ENCODE results near the gene ROM1. TPM values are rescaled to one million over a fixed set of nuclear protein-coding genes. Genes with fewer than 3 reads are reported as not detected.
A peak's percentile ranks its signal among the peaks of the same experiment; 100 is the strongest.

Gene ROM1
- total RNA-seq, 1 experiment from 2014 or later, result 0.94 TPM

DNA sequence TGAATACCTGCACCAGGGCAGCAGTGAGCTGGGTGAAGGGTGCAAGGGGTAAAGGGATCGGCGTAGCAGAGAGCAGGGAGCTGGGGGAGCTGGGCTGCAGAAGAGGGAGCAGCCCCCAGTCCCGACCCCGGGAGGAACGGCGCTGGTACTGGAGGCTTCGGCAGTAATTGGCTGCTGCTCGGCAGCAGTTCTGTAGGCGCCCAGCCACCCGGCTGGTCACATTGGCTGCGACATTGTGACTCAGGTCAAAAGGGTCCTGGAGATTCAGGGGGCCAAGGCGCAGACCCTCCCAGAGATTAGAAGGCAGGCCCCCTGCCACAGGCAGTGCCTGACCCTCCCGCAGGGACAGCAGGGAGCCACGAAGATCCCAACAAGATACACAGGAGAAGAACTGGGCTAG is 37.2 kb upstream of the ROM1 start:
- H3K27me3 Mint-ChIP-seq (ENCODE audit: low read depth), result no peaks in the 10 kb centered on the region
- no peaks in the 10 kb centered on the region for H3K9me3 Mint-ChIP-seq
- H3K36me3 Mint-ChIP-seq, result peaks cover 51% of the 10 kb centered on the region
- POLR2A ChIA-PET, result interaction anchor here (3.2 kb wide), 1 partner anchor 16 kb away, joined by 44 read pairs; the partner anchor contains the start of gene TUT1
- peaks cover 33% of the 10 kb centered on the region for H3K4me1 Mint-ChIP-seq
- ATAC-seq, result no peak
- DNase-seq (ENCODE audit: low spot score), result no peak
- TF ChIP-seq ZBTB43 (CRISPR knock-in tag; IDR thresholded peaks at IDR 0.05), result no peak
- TF ChIP-seq ZNF121 (CRISPR knock-in tag; IDR thresholded peaks at IDR 0.05), result no peak
- TF ChIP-seq, protein P1, sequence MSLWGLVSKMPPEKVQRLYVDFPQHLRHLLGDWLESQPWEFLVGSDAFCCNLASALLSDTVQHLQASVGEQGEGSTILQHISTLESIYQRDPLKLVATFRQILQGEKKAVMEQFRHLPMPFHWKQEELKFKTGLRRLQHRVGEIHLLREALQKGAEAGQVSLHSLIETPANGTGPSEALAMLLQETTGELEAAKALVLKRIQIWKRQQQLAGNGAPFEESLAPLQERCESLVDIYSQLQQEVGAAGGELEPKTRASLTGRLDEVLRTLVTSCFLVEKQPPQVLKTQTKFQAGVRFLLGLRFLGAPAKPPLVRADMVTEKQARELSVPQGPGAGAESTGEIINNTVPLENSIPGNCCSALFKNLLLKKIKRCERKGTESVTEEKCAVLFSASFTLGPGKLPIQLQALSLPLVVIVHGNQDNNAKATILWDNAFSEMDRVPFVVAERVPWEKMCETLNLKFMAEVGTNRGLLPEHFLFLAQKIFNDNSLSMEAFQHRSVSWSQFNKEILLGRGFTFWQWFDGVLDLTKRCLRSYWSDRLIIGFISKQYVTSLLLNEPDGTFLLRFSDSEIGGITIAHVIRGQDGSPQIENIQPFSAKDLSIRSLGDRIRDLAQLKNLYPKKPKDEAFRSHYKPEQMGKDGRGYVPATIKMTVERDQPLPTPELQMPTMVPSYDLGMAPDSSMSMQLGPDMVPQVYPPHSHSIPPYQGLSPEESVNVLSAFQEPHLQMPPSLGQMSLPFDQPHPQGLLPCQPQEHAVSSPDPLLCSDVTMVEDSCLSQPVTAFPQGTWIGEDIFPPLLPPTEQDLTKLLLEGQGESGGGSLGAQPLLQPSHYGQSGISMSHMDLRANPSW (CRISPR knock-in tag; conservative IDR thresholded peaks at IDR 0.05; ENCODE audit: low read depth), result no peak
- no peak for TF ChIP-seq RELA (CRISPR knock-in tag; IDR thresholded peaks at IDR 0.05; ENCODE audit: borderline replicate concordance)
- no peak for TF ChIP-seq ZNF232 (CRISPR knock-in tag; IDR thresholded peaks at IDR 0.05)
- TF ChIP-seq TEAD4 (CRISPR knock-in tag; IDR thresholded peaks at IDR 0.05), result no peak
- TF ChIP-seq NFATC4 (CRISPR knock-in tag; IDR thresholded peaks at IDR 0.05), result no peak
- TF ChIP-seq ZNF263 (CRISPR knock-in tag; IDR thresholded peaks at IDR 0.05; ENCODE audit: low read depth), result no peak
- no peak for TF ChIP-seq TP53 (CRISPR knock-in tag; IDR thresholded peaks at IDR 0.05)
- H3K4me3 Mint-ChIP-seq, result peak overlapping the region; percentile 99
- H3K27ac Mint-ChIP-seq, result peak overlapping the region; percentile 82; the same call in 1 of the 2 replicates
- CTCF ChIA-PET, result interaction anchor here (1.1 to 1.5 kb wide), 3 partner anchors 16 to 36 kb away, joined by 4 to 7 read pairs (median 6); partner anchors contain the start of gene TUT1

DNA sequence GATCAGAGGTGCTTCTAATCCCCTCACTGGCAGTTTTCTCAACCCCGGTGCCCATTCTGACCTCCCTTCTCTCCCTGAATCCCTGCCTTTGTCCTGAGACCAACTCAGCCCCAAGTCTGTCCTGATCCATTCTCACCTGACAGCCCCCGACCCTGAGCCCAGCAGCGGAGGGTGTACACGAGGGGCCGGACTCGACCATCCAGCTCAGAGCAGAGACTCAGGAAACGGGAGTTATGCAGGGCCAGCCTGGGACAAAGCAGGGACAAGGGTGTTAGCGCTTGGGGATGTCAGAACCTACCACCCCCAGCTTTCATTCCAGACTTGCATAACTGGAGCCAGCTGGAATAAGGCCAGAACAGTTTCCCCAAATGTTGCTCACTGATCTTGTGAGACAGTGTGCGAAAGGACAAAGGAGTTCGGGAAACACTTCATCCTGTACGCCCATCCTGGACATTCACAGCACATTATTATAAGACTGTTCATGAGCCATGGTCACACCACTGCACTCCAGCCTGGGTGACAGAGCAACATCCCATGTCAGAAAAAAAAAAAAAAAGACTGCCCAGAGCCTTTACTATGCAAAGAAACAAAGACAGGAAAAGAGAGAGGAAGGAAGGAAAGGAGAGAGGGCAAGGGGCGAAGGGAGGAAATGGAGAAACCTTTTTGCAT is 35.9 kb upstream of the ROM1 start:
- H3K9me3 Mint-ChIP-seq, result no peaks in the 10 kb centered on the region
- CTCF ChIA-PET, result no interaction called here
- H3K27me3 Mint-ChIP-seq (ENCODE audit: low read depth), result no peaks in the 10 kb centered on the region
- no peak overlapping the region for H3K4me3 Mint-ChIP-seq
- peaks cover 19% of the 10 kb centered on the region for H3K4me1 Mint-ChIP-seq
- POLR2A ChIA-PET, result no interaction called here
- peaks cover 47% of the 10 kb centered on the region for H3K36me3 Mint-ChIP-seq
- H3K27ac Mint-ChIP-seq, result no peak overlapping the region; the same call in 1 of the 2 replicates
- DNase-seq (ENCODE audit: low spot score) (no peak), ATAC-seq (no peak)
- TF ChIP-seq TP53 (CRISPR knock-in tag; IDR thresholded peaks at IDR 0.05) (no peak), NFE2L1 (CRISPR knock-in tag; IDR thresholded peaks at IDR 0.05) (no peak), AR (CRISPR knock-in tag; IDR thresholded peaks at IDR 0.05) (no peak), HMGXB4 (CRISPR knock-in tag; IDR thresholded peaks at IDR 0.05) (no peak), IRF2 (CRISPR knock-in tag; IDR thresholded peaks at IDR 0.05; ENCODE audit: borderline replicate concordance, low read depth) (no peak), ZNF317 (CRISPR knock-in tag; IDR thresholded peaks at IDR 0.05; ENCODE audit: borderline replicate concordance, low read depth) (no peak), PREB (CRISPR knock-in tag; IDR thresholded peaks at IDR 0.05; ENCODE audit: borderline replicate concordance) (no peak)
- TF ChIP-seq, protein P2, sequence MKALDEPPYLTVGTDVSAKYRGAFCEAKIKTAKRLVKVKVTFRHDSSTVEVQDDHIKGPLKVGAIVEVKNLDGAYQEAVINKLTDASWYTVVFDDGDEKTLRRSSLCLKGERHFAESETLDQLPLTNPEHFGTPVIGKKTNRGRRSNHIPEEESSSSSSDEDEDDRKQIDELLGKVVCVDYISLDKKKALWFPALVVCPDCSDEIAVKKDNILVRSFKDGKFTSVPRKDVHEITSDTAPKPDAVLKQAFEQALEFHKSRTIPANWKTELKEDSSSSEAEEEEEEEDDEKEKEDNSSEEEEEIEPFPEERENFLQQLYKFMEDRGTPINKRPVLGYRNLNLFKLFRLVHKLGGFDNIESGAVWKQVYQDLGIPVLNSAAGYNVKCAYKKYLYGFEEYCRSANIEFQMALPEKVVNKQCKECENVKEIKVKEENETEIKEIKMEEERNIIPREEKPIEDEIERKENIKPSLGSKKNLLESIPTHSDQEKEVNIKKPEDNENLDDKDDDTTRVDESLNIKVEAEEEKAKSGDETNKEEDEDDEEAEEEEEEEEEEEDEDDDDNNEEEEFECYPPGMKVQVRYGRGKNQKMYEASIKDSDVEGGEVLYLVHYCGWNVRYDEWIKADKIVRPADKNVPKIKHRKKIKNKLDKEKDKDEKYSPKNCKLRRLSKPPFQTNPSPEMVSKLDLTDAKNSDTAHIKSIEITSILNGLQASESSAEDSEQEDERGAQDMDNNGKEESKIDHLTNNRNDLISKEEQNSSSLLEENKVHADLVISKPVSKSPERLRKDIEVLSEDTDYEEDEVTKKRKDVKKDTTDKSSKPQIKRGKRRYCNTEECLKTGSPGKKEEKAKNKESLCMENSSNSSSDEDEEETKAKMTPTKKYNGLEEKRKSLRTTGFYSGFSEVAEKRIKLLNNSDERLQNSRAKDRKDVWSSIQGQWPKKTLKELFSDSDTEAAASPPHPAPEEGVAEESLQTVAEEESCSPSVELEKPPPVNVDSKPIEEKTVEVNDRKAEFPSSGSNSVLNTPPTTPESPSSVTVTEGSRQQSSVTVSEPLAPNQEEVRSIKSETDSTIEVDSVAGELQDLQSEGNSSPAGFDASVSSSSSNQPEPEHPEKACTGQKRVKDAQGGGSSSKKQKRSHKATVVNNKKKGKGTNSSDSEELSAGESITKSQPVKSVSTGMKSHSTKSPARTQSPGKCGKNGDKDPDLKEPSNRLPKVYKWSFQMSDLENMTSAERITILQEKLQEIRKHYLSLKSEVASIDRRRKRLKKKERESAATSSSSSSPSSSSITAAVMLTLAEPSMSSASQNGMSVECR (CRISPR knock-in tag; IDR thresholded peaks at IDR 0.05; ENCODE audit: borderline replicate concordance), result no peak

All from WTC11 (cell line).